Fibroblast of skin of back (primary cell): ENCODE measurements around the gene OR1L6. TPM values are rescaled to one million over a fixed set of nuclear protein-coding genes. Genes with fewer than 3 reads are reported as not detected.

Source experiments
- DNase-seq: peaks from one replicate; pipeline ENCODE4 v3.0.0-alpha.2; 2013
- polyA plus RNA-seq, 2 experiments: library from polyadenylated mRNA; unstranded; fragments of 120-200 nt; gene quantifications; one replicate each; pipeline ENCODE4 v1.2.1, GENCODE V29; 2013; ENCODE audit not compliant: insufficient read length in 2 of 2

OR1L6 gene, protein sequence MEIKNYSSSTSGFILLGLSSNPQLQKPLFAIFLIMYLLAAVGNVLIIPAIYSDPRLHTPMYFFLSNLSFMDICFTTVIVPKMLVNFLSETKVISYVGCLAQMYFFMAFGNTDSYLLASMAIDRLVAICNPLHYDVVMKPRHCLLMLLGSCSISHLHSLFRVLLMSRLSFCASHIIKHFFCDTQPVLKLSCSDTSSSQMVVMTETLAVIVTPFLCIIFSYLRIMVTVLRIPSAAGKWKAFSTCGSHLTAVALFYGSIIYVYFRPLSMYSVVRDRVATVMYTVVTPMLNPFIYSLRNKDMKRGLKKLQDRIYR
- not detected for polyA plus RNA-seq (2013, experiment 1 of 2; ENCODE audit: insufficient read length)
- polyA plus RNA-seq (2013, experiment 2 of 2; ENCODE audit: insufficient read length), result not detected

DNA sequence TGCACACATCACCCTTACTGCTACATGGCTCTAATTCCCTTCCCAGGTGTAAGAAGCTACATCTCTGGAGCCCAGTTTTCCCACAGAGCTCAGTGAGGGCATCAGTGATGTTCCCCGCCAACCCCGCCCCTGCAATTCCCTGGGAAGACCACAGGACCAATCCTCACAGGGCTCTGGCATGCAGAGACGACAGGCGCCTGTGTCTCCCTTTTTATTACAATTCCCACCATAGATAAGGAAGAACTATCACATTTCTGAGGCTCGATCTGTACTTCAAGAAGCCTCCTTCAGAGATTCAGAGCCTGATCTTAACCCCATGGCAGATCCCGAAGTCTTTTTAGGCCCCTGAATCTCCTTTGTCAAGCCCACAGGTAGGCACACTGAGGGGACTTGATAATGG is at the start of gene OR1L6:
OR1L6 (plus strand) TSS at position 301 of the 400 bp plus-strand sequence. CDS start 7,545 bp downstream, outside the sequence.
- no peak for DNase-seq

DNA sequence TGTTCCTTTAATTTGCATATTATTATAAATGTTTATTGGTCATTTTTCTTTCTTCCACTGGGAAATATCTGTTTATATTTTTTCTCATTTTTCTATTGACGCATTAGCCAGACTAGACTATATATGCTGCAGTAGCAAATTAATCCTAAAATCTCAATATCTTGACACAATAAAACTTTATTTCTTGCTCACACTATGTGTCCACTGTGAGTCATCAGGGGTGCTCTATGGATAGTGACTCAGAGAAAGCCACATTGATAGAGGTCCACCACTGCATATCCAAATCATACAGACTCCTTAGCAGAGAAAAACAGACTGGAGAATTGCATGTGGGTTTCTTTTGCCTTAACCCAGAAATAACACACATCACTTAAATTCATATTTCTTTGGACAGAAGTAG is 46.4 kb upstream of the OR1L6 start:
- DNase-seq, result no peak

DNA sequence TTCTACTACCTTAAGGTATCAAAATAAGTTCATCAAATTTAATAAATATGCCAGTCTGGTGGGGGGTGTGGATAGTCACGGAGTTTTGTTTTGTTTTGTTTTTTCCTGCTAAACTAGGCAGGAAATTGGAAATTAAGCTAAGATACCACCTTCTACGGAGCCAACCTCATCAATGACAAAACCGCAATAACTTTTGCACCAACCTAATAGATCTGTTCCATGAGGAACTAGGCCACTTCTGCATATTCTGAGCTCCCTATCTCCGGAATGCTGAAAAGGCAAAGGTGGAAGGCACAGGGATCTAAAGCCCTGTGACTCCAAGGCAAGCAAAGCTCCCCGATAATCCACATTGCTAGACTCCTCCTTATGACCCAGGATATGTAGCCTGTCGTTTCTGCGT is 24.1 kb upstream of the OR1L6 start:
- no peak for DNase-seq

DNA sequence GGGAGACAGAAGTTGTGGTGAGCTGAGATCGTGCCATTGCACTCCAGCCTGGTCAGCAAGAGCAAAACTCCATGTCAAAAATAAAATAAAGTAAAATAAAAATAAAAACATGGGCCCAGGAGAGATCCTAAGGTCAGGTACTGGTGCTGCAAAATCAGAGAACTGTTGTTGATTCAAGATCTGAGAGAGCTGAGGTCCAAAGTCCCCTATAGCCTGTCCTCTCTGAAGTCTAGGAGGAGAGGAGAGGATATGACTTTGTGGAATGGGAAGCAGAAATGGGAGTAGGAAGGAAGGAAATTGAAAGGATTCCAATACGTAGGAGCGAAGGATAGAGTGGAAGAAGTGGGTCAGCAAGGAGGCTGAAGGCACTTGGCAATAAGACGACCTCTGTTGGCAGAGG is 22.9 kb upstream of the OR1L6 start:
- DNase-seq, result no peak

DNA sequence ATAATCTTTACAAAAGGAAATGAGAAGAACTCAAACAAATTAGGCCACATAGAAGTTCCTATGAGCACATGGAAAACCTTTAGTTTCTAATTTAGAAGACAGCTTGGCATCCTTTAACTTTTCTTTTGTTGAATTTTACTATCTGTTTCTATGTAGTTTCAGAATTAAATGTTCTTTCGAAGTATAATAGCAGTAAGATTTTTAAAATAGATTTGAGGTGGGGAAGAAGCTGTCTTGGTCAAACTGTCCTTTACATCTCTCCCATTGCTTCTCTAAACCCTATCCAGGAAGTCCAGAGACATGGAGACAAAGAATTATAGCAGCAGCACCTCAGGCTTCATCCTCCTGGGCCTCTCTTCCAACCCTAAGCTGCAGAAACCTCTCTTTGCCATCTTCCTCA is 18.4 kb upstream of the OR1L6 start, which contains the start of gene OR1L4:
OR1L4 (plus strand) TSS at position 301 of the 400 bp plus-strand sequence; CDS start at position 301, 0 bp downstream.
- no peak for DNase-seq

DNA sequence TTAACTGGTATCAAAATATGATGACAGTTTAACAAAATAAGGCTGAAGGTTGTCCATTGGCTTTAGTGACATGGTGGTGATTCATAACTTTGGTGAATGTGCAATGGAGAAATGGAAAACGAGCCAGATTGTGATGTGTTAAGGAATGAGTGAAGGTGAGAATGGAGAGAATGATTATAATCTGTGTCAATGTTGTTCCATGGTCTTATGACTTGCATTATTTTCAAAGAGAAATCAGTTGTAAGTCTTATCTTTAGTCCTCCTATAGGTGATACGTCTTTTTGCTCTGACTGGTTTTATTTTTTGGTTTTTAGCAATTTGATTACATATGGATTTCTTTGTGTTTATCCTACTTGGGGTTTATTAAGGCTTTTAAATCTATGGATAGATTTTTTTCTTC is 12.7 kb downstream of the OR1L6 start:
- DNase-seq, result no peak

DNA sequence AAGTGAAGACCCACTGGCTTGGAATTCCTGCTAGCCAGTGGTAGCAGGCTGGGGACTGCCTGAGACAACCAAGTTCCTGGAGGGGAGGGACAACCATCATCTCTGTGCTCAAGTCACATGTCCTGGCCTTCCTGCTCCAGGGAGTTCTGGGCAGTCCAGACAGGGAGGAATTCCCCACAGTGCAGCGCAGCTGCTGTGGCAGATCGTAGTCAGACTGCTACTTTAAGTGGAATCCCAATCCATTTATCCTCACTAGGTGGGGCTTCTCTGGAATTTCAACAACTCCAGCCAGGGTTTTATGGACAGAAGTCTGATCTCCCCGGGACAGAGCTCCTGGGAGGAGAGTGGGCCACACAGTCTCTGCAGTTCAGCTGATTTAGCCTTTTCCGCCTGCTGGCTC is 25.7 kb downstream of the OR1L6 start:
- no peak for DNase-seq

DNA sequence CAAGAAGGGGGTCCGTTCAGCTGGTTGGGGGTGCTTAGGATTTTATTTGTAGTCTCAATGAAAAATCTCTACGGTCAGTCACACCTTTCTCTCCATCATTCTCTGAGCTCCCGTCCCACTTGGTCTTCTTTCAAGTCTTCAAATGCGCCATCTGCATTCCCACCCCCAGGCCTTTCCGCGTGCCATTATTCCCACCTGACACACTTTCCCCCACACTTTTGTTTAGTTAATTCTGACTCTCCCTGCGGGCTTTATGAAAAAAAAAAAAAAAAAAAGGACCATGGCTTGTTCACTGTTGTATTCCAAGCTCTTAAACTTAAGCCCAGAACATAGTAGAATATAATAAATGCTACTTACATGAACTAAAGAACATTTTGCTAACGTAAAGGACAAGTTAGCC is 34.9 kb downstream of the OR1L6 start:
- DNase-seq, result no peak

DNA sequence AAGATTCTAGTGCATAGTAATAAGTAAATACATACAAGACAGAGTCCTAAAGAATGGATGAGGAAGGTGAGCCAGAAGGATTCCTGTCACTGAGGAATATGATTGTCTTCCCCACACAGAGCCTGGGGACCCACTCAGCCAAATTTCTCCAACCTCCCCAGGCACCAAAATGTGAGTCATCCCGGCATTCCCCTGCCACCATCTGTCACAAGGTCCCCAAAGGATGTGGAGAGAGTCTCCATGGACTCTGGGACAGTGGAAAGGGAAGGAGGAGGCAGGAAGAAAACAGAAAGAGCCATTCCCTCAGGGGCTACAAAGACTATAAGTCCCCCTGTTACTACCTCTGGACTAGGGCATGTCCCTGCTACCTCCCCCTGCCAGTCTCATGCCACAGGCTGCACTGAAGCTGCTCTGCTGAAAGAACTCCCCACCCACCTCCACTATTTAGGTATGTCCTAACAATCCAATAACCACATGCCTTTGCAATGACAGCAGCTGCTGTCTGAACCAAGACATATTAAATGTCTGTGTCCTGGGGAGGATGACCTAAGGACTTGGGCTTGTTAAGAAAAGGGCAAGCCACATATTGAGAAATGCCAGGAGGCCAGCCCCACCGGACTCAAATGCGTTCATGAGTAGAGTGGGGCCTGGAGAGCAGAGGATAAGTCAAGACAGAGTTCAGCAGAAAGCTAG is 36.0 kb downstream of the OR1L6 start:
- peak; percentile 69 for DNase-seq

DNA sequence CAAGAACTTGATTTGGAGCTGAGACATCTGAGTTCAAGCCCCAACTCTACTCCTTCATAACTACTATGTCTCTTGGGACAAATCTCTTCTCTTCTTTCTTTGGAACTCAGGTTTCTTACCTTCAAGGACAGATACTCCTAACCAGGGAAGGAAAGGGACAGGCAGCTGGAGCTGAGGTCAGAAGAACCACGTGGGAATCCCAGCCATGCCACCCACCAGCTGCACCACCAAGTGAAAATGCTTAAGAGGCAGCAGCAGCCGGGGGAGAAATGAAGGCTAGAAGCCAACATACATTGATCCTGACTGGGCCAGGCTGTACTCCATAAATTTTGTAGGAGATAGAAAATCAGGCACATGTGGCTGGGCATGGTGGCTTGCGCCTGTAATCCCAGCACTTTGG is 37.1 kb downstream of the OR1L6 start:
- DNase-seq, result no peak

DNA sequence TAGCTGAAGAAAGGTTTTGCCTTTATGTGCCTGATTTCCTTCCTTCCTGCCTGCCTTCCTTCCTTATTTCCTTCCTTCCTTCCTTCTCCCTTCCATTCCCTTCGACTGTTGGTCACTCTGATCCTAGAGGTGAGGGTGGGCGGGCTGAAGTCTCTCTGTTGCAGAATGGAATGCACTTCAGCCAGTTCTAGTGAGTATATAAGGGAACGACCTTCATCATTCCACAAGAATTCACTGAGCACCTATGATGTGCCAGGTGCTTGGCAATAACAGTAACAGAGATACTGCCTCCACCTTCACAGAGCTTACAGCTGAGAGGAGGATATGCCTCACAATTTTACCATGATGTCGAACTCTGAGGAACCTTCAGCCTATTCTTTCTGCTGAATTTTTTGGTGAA is 37.9 kb downstream of the OR1L6 start:
- DNase-seq, result no peak

DNA sequence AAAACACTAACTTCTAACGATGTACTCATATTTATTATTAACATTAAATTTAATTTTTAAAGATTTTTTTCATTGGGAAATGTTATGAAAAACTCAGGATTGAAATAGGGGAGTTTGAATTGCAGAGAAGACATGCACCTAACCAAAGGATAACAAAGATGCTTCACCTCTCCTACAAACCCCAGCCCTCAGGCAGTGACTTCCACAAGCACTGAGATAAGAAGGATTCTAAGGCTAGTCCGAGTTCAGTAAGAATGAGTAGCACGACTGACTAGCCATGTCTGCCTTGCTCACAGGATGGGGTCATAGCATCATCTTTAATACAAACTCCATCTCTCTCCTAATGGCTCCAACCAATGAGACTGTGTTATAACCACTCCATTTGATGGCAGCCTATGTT is 39.6 kb downstream of the OR1L6 start:
- no peak for DNase-seq

DNA sequence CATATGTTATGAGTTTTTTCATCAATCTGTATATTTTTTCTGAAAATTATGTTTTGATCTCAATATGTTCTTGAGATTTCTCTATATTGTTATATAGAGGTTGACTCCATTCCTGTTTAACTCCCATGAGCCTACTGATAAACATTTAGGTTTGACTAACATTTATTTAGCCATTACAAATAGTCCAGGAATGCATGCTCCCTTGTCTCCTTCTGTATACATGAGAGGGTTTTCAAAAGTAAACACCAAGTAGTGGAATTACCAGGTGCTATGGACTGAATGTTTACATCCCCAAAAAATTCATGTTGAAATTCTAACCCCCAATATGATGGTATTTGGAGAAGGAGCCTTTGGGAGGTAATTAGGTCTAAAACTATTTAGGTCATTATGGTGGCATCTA is 43.2 kb downstream of the OR1L6 start:
- no peak for DNase-seq

DNA sequence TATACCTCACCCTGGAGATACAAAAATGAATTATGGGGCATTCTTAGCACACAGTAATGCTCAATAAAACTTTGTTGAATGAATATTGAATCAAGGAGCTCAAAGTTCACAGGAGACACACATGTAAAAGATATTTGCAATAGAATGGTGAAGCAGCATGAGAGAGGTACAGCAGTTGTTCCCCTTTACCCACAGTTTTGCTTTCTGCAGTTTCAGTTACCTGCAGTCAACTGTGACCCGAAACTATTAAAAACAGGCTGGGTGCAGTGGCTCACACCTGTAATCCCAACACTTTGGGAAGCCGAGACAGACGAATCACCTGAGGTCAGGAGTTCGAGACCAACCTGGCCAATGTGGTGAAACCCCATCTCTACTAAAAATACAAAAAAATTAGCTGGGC is 44.2 kb downstream of the OR1L6 start:
- DNase-seq, result no peak

DNA sequence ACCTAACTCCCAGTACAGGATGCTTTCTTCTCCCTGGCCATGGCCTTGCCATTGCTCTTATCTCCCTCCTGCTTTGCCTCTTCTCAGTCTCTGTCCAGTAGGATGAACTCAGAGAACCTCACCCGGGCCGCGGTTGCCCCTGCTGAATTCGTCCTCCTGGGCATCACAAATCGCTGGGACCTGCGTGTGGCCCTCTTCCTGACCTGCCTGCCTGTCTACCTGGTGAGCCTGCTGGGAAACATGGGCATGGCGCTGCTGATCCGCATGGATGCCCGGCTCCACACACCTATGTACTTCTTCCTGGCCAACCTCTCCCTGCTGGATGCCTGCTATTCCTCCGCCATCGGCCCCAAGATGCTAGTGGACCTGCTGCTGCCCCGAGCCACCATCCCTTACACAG is 46.7 kb downstream of the OR1L6 start, which contains the start of gene OR5C1:
OR5C1 (plus strand) TSS at position 103 of the 400 bp plus-strand sequence; CDS start at position 103, 0 bp downstream.
- no peak for DNase-seq

DNA sequence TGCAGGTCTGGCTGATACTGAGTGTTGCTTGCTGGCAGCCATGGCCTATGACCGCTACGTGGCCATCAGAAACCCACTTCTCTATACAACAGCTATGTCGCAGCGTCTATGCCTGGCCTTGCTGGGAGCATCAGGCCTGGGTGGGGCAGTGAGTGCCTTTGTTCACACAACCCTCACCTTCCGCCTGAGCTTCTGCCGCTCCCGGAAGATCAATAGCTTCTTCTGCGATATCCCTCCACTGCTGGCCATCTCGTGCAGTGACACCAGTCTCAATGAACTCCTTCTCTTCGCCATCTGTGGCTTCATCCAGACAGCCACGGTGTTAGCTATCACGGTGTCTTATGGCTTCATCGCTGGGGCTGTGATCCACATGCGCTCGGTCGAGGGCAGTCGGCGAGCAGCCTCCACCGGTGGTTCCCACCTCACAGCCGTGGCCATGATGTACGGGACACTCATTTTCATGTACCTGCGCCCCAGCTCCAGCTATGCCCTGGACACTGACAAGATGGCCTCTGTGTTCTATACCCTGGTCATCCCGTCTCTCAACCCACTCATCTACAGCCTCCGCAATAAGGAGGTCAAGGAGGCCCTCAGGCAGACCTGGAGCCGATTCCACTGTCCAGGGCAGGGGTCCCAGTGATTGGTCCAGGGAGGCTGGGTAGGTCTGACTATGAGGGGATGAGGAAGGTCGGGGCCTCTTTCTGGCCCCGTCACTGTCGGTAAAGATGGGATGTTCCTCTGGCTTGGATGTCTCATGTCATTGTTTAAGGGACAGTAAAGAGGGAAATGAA is 47.3 kb downstream of the OR1L6 start:
- DNase-seq, result no peak

DNA sequence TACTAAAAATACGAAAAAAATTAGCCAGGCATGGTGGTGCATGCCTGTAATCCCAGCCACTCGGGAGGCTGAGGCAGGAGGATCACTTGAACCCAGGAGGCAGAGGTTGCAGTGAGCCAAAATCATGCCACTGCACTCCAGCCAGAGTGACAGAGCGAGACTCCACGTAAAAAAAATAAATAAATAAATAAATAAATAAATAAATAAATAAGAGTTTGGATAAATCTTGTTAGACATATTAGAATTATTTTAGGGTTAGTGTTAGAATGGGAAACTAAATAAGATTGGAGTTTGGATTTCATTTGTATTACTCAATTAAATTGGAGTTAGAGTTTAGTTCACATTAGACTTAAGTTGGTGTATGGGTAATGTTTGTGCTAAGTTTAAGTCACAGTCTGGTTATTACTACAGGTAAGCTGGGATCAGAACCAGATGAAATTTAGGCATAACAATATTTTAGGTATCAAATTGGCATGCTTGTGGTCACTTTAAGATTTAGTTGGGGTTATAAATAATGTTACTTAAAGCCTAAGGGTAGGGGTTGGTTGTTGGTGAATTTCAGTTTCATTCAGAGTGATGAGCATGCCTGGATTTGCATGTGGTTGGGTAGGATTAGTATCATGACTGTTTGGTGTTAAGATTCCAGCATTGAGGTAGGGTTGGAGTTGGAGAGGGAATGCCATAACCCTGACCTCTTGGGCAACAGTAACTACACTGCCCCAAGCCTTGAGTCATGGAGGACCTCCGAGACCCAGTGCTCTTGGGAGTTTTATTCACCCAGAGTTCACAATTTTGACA is 50.0 kb downstream of the OR1L6 start:
- no peak for DNase-seq

DNA sequence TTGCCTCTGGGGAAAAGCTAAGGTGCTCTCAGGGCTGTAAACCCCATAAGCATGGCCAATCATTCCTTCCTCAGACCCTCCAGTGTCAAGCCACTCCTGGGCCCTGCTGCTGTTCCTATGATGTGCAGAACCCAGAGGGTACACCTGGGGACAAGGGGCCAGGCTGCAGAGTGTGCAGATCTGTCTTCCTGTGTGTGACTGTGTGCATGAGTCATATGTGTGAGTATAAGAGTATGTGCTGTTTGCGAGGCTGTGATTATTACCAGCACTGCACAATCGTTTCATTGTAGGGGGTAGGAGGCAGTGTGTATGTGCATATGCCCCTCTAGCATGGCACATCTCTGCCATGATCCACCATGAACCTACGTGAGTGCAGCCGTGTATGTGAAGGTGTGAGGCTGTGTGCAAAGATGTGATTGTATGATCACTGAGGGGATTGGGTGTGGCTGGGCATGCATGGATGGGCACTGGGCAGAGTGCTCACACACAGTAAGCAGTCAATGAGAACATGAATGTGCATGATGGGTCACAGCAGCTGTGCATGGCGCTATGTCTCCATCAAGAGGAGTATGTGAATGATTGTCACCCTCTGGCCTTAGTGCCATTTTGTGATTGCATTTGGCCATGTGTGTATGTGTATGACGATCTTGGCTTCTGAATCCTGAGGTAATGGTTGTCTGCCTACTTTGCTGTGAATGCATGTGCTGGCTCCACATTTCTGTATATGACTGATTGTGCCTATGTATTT is 55.4 kb downstream of the OR1L6 start:
- no peak for DNase-seq
